ENCODE data around the gene CLCNKA.

Gene CLCNKA

DNA sequence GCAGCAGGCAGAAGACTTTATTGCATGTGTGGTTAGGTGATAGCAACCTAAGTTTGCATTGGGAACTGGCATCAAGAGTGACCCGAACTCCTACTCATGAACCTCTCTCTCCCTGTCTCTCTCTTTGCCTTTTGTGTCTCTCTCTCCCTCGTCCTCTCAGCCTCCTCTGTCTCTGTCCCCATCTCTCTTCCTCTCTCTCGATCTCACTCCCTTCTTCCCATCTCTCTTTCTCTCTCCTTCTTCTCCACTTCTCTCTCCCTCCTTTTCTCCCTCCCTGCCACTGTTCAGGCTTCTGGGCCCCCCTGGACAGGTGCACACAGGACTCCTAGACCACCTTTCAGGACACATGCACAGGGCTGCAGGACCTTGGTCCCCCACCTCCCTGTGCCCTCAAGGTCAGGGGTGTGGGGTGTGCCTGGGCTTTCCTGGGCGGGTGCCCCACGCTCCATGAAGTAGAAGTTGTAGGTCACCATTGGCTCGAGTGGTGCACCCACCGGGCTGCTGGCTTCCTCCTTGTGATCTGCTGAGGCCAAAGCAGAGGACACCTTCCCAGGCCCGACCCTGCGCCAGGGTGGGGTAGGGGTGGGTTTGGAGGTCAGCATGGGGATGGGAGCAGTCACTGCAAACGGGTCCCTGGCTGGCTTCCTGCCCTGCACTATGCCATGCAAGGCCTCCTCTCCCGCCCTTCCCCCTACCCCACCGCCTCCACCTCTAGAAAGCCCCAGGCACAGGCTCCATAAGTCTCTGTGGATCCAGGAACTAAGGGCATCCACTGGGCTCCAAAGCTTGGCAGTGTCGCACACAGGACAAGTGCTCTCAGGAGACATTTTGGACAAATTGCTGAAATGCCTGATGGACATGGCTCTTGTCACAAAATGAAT is 32.7 kb upstream of the CLCNKA start:
- TF ChIP-seq POLR2AphosphoS5 (IDR thresholded peaks at IDR 0.05; ENCODE audit: low read depth, low read length): no peak
- TF ChIP-seq TAF1 (IDR thresholded peaks at IDR 0.05; ENCODE audit: borderline replicate concordance, insufficient read depth, low read length): no peak
- TF ChIP-seq REST (IDR thresholded peaks at IDR 0.05; ENCODE audit: insufficient read depth in 1 of 2, low read depth in 2 of 2, low read length in 2 of 2): no peak
- no peak for TF ChIP-seq FOXP2 (optimal IDR thresholded peaks at IDR 0.05; ENCODE audit: borderline replicate concordance, extremely low read depth, extremely low read length, insufficient read depth)
- no peak for TF ChIP-seq SIN3A (IDR thresholded peaks at IDR 0.05; ENCODE audit: borderline replicate concordance, insufficient read depth, low read length)

DNA sequence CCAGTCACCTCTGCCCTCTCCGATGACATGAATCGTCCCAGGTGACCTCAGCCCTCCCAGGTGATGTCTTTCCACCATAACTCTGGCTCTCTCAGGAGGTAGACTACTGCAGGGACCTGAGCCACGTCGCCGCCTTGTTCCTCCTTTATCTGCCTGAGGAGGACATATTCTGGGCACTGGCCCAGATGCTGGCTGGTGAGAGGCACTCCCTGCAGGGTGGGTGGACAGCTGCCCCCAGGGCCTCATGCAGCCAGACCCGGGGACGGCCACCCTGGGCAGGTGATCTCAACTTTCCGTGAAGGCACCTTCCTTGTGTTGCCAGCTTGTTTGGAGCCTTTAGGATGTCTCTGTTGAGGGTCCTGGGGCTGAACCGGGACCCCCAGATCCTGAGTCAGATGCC is 32.1 kb upstream of the CLCNKA start:
- no peak for TF ChIP-seq REST (IDR thresholded peaks at IDR 0.05; ENCODE audit: insufficient read depth in 1 of 2, low read depth in 2 of 2, low read length in 2 of 2)
- TF ChIP-seq TAF1 (IDR thresholded peaks at IDR 0.05; ENCODE audit: borderline replicate concordance, insufficient read depth, low read length): no peak
- no peak for TF ChIP-seq POLR2AphosphoS5 (IDR thresholded peaks at IDR 0.05; ENCODE audit: low read depth, low read length)
- no peak for TF ChIP-seq SIN3A (IDR thresholded peaks at IDR 0.05; ENCODE audit: borderline replicate concordance, insufficient read depth, low read length)
- no peak for TF ChIP-seq FOXP2 (optimal IDR thresholded peaks at IDR 0.05; ENCODE audit: borderline replicate concordance, extremely low read depth, extremely low read length, insufficient read depth)

DNA sequence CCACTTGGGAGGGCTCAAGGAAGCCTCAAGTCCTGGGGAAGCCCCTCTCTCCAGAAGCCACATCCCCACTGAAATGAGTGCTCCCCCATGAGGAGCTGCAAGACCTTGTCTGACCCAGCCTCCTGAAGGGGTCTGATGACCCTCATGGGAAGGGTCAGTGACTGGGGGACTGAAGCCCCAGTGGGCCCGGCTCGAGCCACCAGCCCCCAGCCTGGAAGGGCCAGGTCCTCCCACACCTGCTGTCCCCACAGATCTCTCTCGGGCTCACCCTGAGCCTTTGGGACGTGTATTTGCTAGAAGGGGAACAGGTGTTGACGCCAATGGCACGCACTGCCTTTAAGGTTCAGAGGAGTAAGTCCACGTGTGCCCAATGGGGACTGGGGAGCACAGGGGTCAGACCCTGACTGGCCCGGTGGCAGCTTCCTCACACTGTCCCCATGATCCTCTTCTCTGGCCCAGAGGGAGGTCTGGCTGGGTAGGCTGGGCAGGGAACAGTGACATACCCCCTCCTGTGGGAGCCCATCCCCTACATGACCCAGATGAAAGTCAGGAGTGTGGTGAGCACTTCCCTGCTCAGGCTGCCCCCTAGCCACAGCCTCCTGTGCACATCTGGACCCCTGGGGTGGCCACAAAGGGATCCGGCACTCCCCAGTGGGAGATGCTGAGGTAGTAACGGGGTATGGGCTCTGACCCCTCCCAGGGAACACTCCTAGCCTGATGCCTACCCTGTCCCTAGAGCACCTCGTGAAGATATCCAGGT is 30.2 kb upstream of the CLCNKA start:
- no peak for TF ChIP-seq FOXP2 (optimal IDR thresholded peaks at IDR 0.05; ENCODE audit: borderline replicate concordance, extremely low read depth, extremely low read length, insufficient read depth)
- no peak for TF ChIP-seq REST (IDR thresholded peaks at IDR 0.05; ENCODE audit: insufficient read depth in 1 of 2, low read depth in 2 of 2, low read length in 2 of 2)
- TF ChIP-seq TAF1 (IDR thresholded peaks at IDR 0.05; ENCODE audit: borderline replicate concordance, insufficient read depth, low read length): no peak
- TF ChIP-seq SIN3A (IDR thresholded peaks at IDR 0.05; ENCODE audit: borderline replicate concordance, insufficient read depth, low read length): no peak
- no peak for TF ChIP-seq POLR2AphosphoS5 (IDR thresholded peaks at IDR 0.05; ENCODE audit: low read depth, low read length)

- no peak for TF ChIP-seq SIN3A (IDR thresholded peaks at IDR 0.05; ENCODE audit: borderline replicate concordance, insufficient read depth, low read length)
- no peak for TF ChIP-seq FOXP2 (optimal IDR thresholded peaks at IDR 0.05; ENCODE audit: borderline replicate concordance, extremely low read depth, extremely low read length, insufficient read depth)
- no peak for TF ChIP-seq TAF1 (IDR thresholded peaks at IDR 0.05; ENCODE audit: borderline replicate concordance, insufficient read depth, low read length)
- no peak for TF ChIP-seq POLR2AphosphoS5 (IDR thresholded peaks at IDR 0.05; ENCODE audit: low read depth, low read length)
- TF ChIP-seq REST (IDR thresholded peaks at IDR 0.05; ENCODE audit: insufficient read depth in 1 of 2, low read depth in 2 of 2, low read length in 2 of 2): no peak
Observed at GRCh38 chr1:15992187-15992553, 29.7 kb upstream of the CLCNKA start.
